PC-3 (cell line): ENCODE results near the gene SCRT2. TPM values are rescaled to one million over a fixed set of nuclear protein-coding genes. Genes with fewer than 3 reads are reported as not detected.

ENCODE experiments used
- ATAC-seq: fragments of 200-7000 bp; cut with Tn5 transposase; 2 replicates; pipeline ENCODE4 v1.9.1; 2020; ENCODE audit warnings: mild to moderate bottlenecking, moderate library complexity
- BruUV-seq: library from RNA; stranded (reverse); fragments of 400-500 nt; replicated peaks from 2 replicates; lab custom pipeline; 2021; lab: Mats Ljungman, UMichigan
- CTCF ChIA-PET: fragments of 300-600 bp; sonication (Branson Sonifier 250); formaldehyde crosslinking; loops from one replicate; lab custom pipeline; 2022; ENCODE audit warnings: antibody characterized with exemption; lab: Charles Lee
- POLR2A ChIA-PET: fragments of 300-600 bp; sonication (Branson Sonifier 250); formaldehyde crosslinking; loops from one replicate; lab custom pipeline; 2022; ENCODE audit warnings: antibody characterized with exemption; ENCODE audit not compliant: unreplicated experiment; lab: Charles Lee
- DNase-seq: peaks from one replicate; pipeline ENCODE4 v3.0.0-alpha.2; 2015
- H2AFZ ChIP-seq: fragments of 300-600 bp; sonication (generic); 2 replicates; pipeline ENCODE4 v1.6.0; 2016; ENCODE audit warnings: antibody characterized with exemption, low read length
- H3F3A ChIP-seq: fragments of 300-600 bp; sonication (generic); one replicate; pipeline ENCODE4 v1.6.0; 2017; ENCODE audit warnings: antibody characterized with exemption, low read length, control low read depth, mild to moderate bottlenecking; ENCODE audit not compliant: unreplicated experiment
- H3K27ac ChIP-seq: fragments of 300-600 bp; sonication (generic); 2 replicates; pipeline ENCODE4 v1.5.1; 2016; ENCODE audit warnings: mild to moderate bottlenecking, low read length
- H3K27me3 ChIP-seq: fragments of 300-600 bp; sonication (generic); 2 replicates; pipeline ENCODE4 v1.6.1; 2016; ENCODE audit warnings: low read length, mixed read lengths
- H3K36me3 ChIP-seq: fragments of 300-600 bp; sonication (generic); 2 replicates; pipeline ENCODE4 v1.6.1; 2016; ENCODE audit warnings: low read depth, mixed run types, low read length, mixed read lengths
- H3K4me1 ChIP-seq: fragments of 300-600 bp; sonication (generic); 2 replicates; pipeline ENCODE4 v1.5.1; 2016; ENCODE audit warnings: low read length; ENCODE audit not compliant: insufficient read depth
- H3K4me2 ChIP-seq: fragments of 300-600 bp; sonication (generic); 2 replicates; pipeline ENCODE4 v1.6.0; 2016; ENCODE audit warnings: low read length
- H3K4me3 ChIP-seq: fragments of 300-600 bp; sonication (generic); 2 replicates; pipeline ENCODE4 v1.5.1; 2016; ENCODE audit warnings: mild to moderate bottlenecking, low read length, mixed read lengths
- H3K79me2 ChIP-seq: fragments of 300-600 bp; sonication (generic); 2 replicates; pipeline ENCODE4 v1.6.1; 2017; ENCODE audit warnings: low read length, mixed read lengths
- H3K9ac ChIP-seq: fragments of 300-600 bp; sonication (generic); 2 replicates; pipeline ENCODE4 v1.6.0; 2016; ENCODE audit warnings: mild to moderate bottlenecking, low read length
- H3K9me2 ChIP-seq: fragments of 300-600 bp; sonication (generic); replicated peaks from 2 replicates; pipeline ENCODE4 v1.6.1; 2016; ENCODE audit warnings: mixed run types, low read length, mixed read lengths
- H3K9me3 ChIP-seq: fragments of 300-600 bp; sonication (generic); 2 replicates; pipeline ENCODE4 v1.6.1; 2016; ENCODE audit warnings: low read length, mixed read lengths
- H4K20me1 ChIP-seq: fragments of 300-600 bp; sonication (generic); 2 replicates; pipeline ENCODE4 v1.6.1; 2016; ENCODE audit warnings: low read length, mixed read lengths
- CTCF ChIP-seq: fragments of 300-600 bp; sonication (generic); conservative IDR thresholded peaks from 2 replicates; pipeline ENCODE4 v1.5.1; 2017; ENCODE audit warnings: antibody characterized with exemption, low read depth, mild to moderate bottlenecking, low read length
- EZH2 ChIP-seq: fragments of 300-600 bp; sonication (generic); IDR thresholded peaks from one replicate; pipeline ENCODE4 v1.6.1; 2017; ENCODE audit warnings: antibody characterized with exemption, mild to moderate bottlenecking, low read length; ENCODE audit not compliant: unreplicated experiment
- EZH2phosphoT487 ChIP-seq: fragments of 300-600 bp; sonication (generic); IDR thresholded peaks from 2 replicates; pipeline ENCODE4 v1.6.1; 2018; ENCODE audit warnings: mild to moderate bottlenecking, antibody characterized with exemption, low read length, borderline replicate concordance
- intact Hi-C: fragments of 100-400 bp; cut with micrococcal nuclease; formaldehyde crosslinking; loops from 2 replicates; pipeline ENCODE4 v1.9.0; 2023
- total RNA-seq: library from RNA; depleted of rRNA; stranded (reverse); fragments of >200 nt; gene quantifications from 2 replicates; pipeline ENCODE4 v1.2.3, GENCODE V29; 2014

SCRT2 gene
- total RNA-seq, 1 experiment from 2014 or later, result not detected

GRCh38 chr20:640674-641515 is 34.7 kb downstream of the SCRT2 start:
- no peak for ATAC-seq
- H3K36me3 ChIP-seq, result no peaks in the 10 kb centered on the region
- H3K27me3 ChIP-seq, result no peaks in the 10 kb centered on the region
- no peaks in the 10 kb centered on the region for H3F3A ChIP-seq
- ChIA-PET CTCF (no interaction called here), POLR2A (no interaction called here)
- DNase-seq, result no peak
- peaks cover 3% of the 10 kb centered on the region for H4K20me1 ChIP-seq
- H2AFZ ChIP-seq, result no peak overlapping the region
- H3K4me3 ChIP-seq, result no peak overlapping the region
- intact Hi-C loops, result no loop called here
- TF ChIP-seq CTCF (no peak), EZH2 (no peak), EZH2phosphoT487 (no peak)
- no TSS peak for BruUV-seq
- H3K4me2 ChIP-seq, result no peak overlapping the region
- H3K9me3 ChIP-seq, result no peaks in the 10 kb centered on the region
- H3K27ac ChIP-seq, result no peak overlapping the region
- H3K9ac ChIP-seq, result no peak overlapping the region
- no peaks in the 10 kb centered on the region for H3K4me1 ChIP-seq
- H3K79me2 ChIP-seq, result no peaks in the 10 kb centered on the region
- no peaks in the 10 kb centered on the region for H3K9me2 ChIP-seq

DNA sequence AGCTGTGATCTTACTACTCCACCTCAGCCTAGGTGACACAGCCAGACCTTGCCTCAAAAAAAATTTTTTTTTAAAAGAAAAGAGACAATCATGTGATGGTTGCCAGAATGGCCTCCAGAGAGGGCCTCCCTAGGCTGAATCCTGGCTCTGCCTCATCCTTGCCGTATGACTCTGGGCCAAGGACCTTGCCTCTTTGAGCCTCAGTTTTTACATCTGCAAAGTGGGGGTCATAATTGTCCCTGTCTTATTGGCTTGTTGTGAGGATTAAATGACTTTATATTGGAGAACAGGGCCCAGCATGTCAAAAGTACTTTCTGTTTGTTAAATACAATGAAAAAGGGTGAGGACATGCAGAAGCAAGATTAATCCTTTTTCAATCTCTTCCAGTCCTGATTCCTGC is 37.0 kb downstream of the SCRT2 start:
- H3K36me3 ChIP-seq, result no peaks in the 10 kb centered on the region
- H3K4me2 ChIP-seq, result no peak overlapping the region
- no peaks in the 10 kb centered on the region for H3K9me3 ChIP-seq
- CTCF ChIA-PET, result no interaction called here
- H3F3A ChIP-seq, result no peaks in the 10 kb centered on the region
- TF ChIP-seq CTCF (no peak), EZH2phosphoT487 (no peak), EZH2 (no peak)
- BruUV-seq, result no TSS peak
- H2AFZ ChIP-seq, result no peak overlapping the region
- intact Hi-C loops, result no loop called here
- no peak overlapping the region for H3K9ac ChIP-seq
- no peak for DNase-seq
- H3K27me3 ChIP-seq, result peaks cover 11% of the 10 kb centered on the region; the same call in 1 of the 2 replicates
- no peak for ATAC-seq
- no peak overlapping the region for H3K4me3 ChIP-seq
- H3K27ac ChIP-seq, result no peak overlapping the region
- H3K4me1 ChIP-seq, result no peaks in the 10 kb centered on the region
- no peaks in the 10 kb centered on the region for H3K9me2 ChIP-seq
- POLR2A ChIA-PET, result no interaction called here
- H3K79me2 ChIP-seq, result no peaks in the 10 kb centered on the region
- no peaks in the 10 kb centered on the region for H4K20me1 ChIP-seq

- POLR2A ChIA-PET, result no interaction called here
- CTCF ChIA-PET, result no interaction called here
- TF ChIP-seq EZH2 (no peak), EZH2phosphoT487 (no peak)
- ATAC-seq (no peak), DNase-seq (no peak)
- Histone ChIP-seq H3K4me3 (no peak overlapping the region), H3K36me3 (no peaks in the 10 kb centered on the region), H4K20me1 (no peaks in the 10 kb centered on the region), H3K9me2 (no peaks in the 10 kb centered on the region), H3K27me3 (peaks cover 17% of the 10 kb centered on the region; the same call in 1 of the 2 replicates), H3K4me1 (no peaks in the 10 kb centered on the region), H3K9ac (no peak overlapping the region), H3K9me3 (no peaks in the 10 kb centered on the region), H2AFZ (no peak overlapping the region), H3F3A (no peaks in the 10 kb centered on the region), H3K79me2 (no peaks in the 10 kb centered on the region), H3K27ac (no peak overlapping the region), H3K4me2 (no peak overlapping the region)
- BruUV-seq, result no TSS peak
- intact Hi-C loops, result no loop called here
Measured at GRCh38 chr20:637559-637958, 38.0 kb downstream of the SCRT2 start.
